IMR-90 (cell line): ENCODE measurements around the gene MON1A. TPM values are rescaled to one million over a fixed set of nuclear protein-coding genes. Genes with fewer than 3 reads are reported as not detected.
"Not testable (repeated sequence)": the region's sequence is repeated elsewhere in the genome, so short reads cannot be mapped to it uniquely, and the experiment has no call there.

Source experiments
- ATAC-seq: fragments of 200-7000 bp; cut with Tn5 transposase; 2 replicates; pipeline ENCODE4 v1.9.1; 2020; ENCODE audit warnings: low read depth, mild to moderate bottlenecking, moderate library complexity
- BruUV-seq: library from RNA; stranded (reverse); fragments of 400-500 nt; replicated peaks from 2 replicates; lab custom pipeline; 2021; lab: Mats Ljungman, UMichigan
- CTCF ChIA-PET: fragments of 300-600 bp; formaldehyde crosslinking; extraction: SDS; loops from one replicate; lab custom pipeline; 2021; ENCODE audit warnings: antibody characterized with exemption; lab: Yijun Ruan, JAX
- POLR2A ChIA-PET: fragments of 300-600 bp; sonication (Branson Sonifier 250); formaldehyde crosslinking; loops from one replicate; lab custom pipeline; 2022; ENCODE audit warnings: antibody characterized with exemption; ENCODE audit not compliant: unreplicated experiment; lab: Charles Lee
- DNase-seq: peaks from one replicate; pipeline ENCODE4 v3.0.0; 2013
- H2AFZ ChIP-seq: replicated peaks from 2 replicates; pipeline ENCODE3; 2013; ENCODE audit warnings: low read length, mild to moderate bottlenecking; ENCODE audit not compliant: poor library complexity
- H2AK5ac ChIP-seq: 2 replicates; pipeline ENCODE4 v1.6.1; 2013; ENCODE audit warnings: low read depth, low read length, inconsistent platforms
- H2AK9ac ChIP-seq: replicated peaks from 2 replicates; pipeline ENCODE3; 2013; ENCODE audit warnings: mild to moderate bottlenecking, low read depth, low read length, moderate library complexity; ENCODE audit not compliant: poor library complexity
- H2BK120ac ChIP-seq: 2 replicates; pipeline ENCODE4 v1.6.1; 2013; ENCODE audit warnings: low read depth, low read length, inconsistent platforms
- H2BK15ac ChIP-seq: 3 replicates; pipeline ENCODE4 v1.6.1; 2013; ENCODE audit warnings: low read depth, low read length, inconsistent platforms
- H2BK20ac ChIP-seq: 2 replicates; pipeline ENCODE4 v1.6.1; 2013; ENCODE audit warnings: low read depth, mild to moderate bottlenecking, inconsistent platforms, low read length, moderate library complexity
- H2BK5ac ChIP-seq: 2 replicates; pipeline ENCODE4 v1.6.1; 2013; ENCODE audit warnings: mild to moderate bottlenecking, low read depth, low read length, inconsistent platforms; ENCODE audit not compliant: poor library complexity, severe bottlenecking
- H3K14ac ChIP-seq: replicated peaks from 2 replicates; pipeline ENCODE4 v1.6.1; 2013; ENCODE audit warnings: low read depth, low read length, inconsistent platforms
- H3K18ac ChIP-seq: 2 replicates; pipeline ENCODE4 v1.6.1; 2013; ENCODE audit warnings: low read depth, low read length, control low read depth
- H3K23ac ChIP-seq: 2 replicates; pipeline ENCODE4 v1.6.1; 2013; ENCODE audit warnings: low read depth, low read length, inconsistent platforms
- H3K27ac ChIP-seq: 2 replicates; pipeline ENCODE4 v1.5.1; 2013; ENCODE audit warnings: mild to moderate bottlenecking, control low read depth, low read length; ENCODE audit not compliant: insufficient read depth
- H3K27me3 ChIP-seq: 2 replicates; pipeline ENCODE4 v1.6.1; 2013; ENCODE audit warnings: low read length; ENCODE audit not compliant: control insufficient read depth, insufficient read depth
- H3K36me3 ChIP-seq: 2 replicates; pipeline ENCODE4 v1.6.1; 2013; ENCODE audit warnings: low read length, mixed read lengths; ENCODE audit not compliant: control insufficient read depth, insufficient read depth
- H3K4ac ChIP-seq: 2 replicates; pipeline ENCODE4 v1.6.1; 2013; ENCODE audit warnings: low read depth, low read length, inconsistent platforms
- H3K4me1 ChIP-seq: 2 replicates; pipeline ENCODE4 v1.6.1; 2013; ENCODE audit warnings: low read length, mixed read lengths; ENCODE audit not compliant: control insufficient read depth, insufficient read depth
- H3K4me2 ChIP-seq: 2 replicates; pipeline ENCODE4 v1.6.1; 2013; ENCODE audit warnings: low read depth, mild to moderate bottlenecking, control low read depth, low read length, moderate library complexity
- H3K4me3 ChIP-seq: 2 replicates; pipeline ENCODE4 v1.5.1; 2013; ENCODE audit warnings: low read depth, mild to moderate bottlenecking, control low read depth, low read length, moderate library complexity; ENCODE audit not compliant: insufficient read depth
- H3K56ac ChIP-seq: 2 replicates; pipeline ENCODE4 v1.6.1; 2013; ENCODE audit warnings: low read length, inconsistent platforms; ENCODE audit not compliant: insufficient read depth; ENCODE audit errors: extremely low read depth
- H3K79me1 ChIP-seq, 2 experiments: 2 replicates each; pipeline ENCODE4 v1.6.1; 2013; ENCODE audit warnings: low read length in 2 of 2, inconsistent platforms in 1 of 2, low read depth in 1 of 2
- H3K9ac ChIP-seq: 2 replicates; pipeline ENCODE4 v1.6.1; 2013; ENCODE audit warnings: low read depth, low read length, control low read depth
- H3K9me1 ChIP-seq: 2 replicates; pipeline ENCODE4 v1.6.1; 2013; ENCODE audit warnings: low read length, inconsistent platforms; ENCODE audit not compliant: insufficient read depth
- H3K9me3 ChIP-seq: 2 replicates; pipeline ENCODE4 v1.6.1; 2013; ENCODE audit warnings: low read length; ENCODE audit not compliant: control insufficient read depth, insufficient read depth
- H4K20me1 ChIP-seq: 2 replicates; pipeline ENCODE4 v1.6.1; 2013; ENCODE audit warnings: low read length, inconsistent platforms; ENCODE audit not compliant: insufficient read depth
- H4K5ac ChIP-seq: 2 replicates; pipeline ENCODE4 v1.6.1; 2013; ENCODE audit warnings: mild to moderate bottlenecking, low read depth, low read length, control low read depth
- H4K8ac ChIP-seq, 2 experiments: 2 replicates each; pipeline ENCODE4 v1.6.1; 2013; ENCODE audit warnings: low read depth in 2 of 2, low read length in 2 of 2, control low read depth in 1 of 2, inconsistent platforms in 1 of 2
- H4K91ac ChIP-seq: 2 replicates; pipeline ENCODE4 v1.6.1; 2013; ENCODE audit warnings: low read depth, low read length, inconsistent platforms; ENCODE audit not compliant: insufficient read depth
- FOS ChIP-seq: fragments of 150-350 bp; IDR thresholded peaks from 2 replicates; pipeline ENCODE4 v1.6.1; 2016; ENCODE audit warnings: low read depth, low read length
- WGBS, 2 experiments: methylation state at CpG; one replicate each; pipeline versions ENCODE4 v1.1.5 to v1.1.7; 2013; ENCODE audit warnings: missing lambda C conversion rate in 2 of 2; ENCODE audit not compliant: insufficient read length in 1 of 2; ENCODE audit errors: extremely low coverage in 2 of 2; 5-methylcytosine and 5-hydroxymethylcytosine counted together
- dilution Hi-C: fragments of 300-500 bp; cut with HindIII; formaldehyde crosslinking; loops from one replicate; pipeline ENCODE4 v1.14.3; 2018; ENCODE audit warnings: low sequenced_read_pairs; ENCODE audit not compliant: unreplicated experiment
- in situ Hi-C: fragments of 300-500 bp; cut with MboI; formaldehyde crosslinking; loops from 3 replicates; pipeline ENCODE4 v1.14.3; 2019; ENCODE audit warnings: low sequenced_read_pairs, inconsistent platforms, mixed read lengths
- intact Hi-C: fragments of 100-400 bp; cut with micrococcal nuclease; formaldehyde crosslinking; loops from 2 replicates; pipeline ENCODE4 v1.10.0; 2022
- polyA plus RNA-seq, 3 experiments: library from polyadenylated mRNA; depleted of rRNA; stranded (reverse); fragments of >200 nt; gene quantifications; 2 replicates each; pipeline ENCODE4 v1.2.3, GENCODE V29; 2012; ENCODE audit warnings: low replicate concordance in 1 of 3
- total RNA-seq: library from RNA; depleted of rRNA; stranded (reverse); fragments of >200 nt; gene quantifications from 2 replicates; pipeline ENCODE4 v1.2.3, GENCODE V29; 2012
- TF ChIP-seq, protein P1 (sequence below): fragments of 150-350 bp; IDR thresholded peaks from 2 replicates; pipeline ENCODE4 v1.6.1; 2016; ENCODE audit warnings: low read depth, mild to moderate bottlenecking, low read length, moderate library complexity, borderline replicate concordance

Gene MON1A
- total and polyA plus RNA-seq, 2 of the 4 experiments (the other 2 are of a cell fraction): 8.2 to 13.5 TPM

DNA sequence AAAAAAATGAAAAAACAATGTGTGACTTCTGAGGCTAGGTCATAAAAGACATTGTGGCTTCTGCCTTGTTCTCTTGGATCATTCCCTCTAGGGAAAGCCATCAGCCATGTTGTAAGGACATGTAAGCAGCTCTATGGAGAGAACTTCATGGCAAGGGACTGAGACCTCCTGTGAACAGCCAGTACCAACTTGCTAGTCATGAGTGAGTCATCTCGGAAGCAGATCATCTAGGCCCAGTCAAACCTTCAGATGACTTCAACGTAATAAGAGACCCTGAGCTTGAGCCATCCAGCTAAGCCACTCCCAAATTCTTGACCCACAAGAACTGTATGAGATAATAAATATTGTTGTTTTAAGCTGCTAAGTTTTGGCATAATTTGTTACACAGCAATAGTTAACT lies 4.9 kb downstream of the MON1A start:
- Histone ChIP-seq H4K20me1 (no peaks in the 10 kb centered on the region), H4K91ac (no peak overlapping the region), H2BK20ac (no peak overlapping the region), H3K4ac (no peak overlapping the region), H2BK120ac (0 out of 2 replicates have a peak overlapping the region, but pooled peaks have one; percentile 4), H3K4me2 (no peak overlapping the region), H2AFZ (no peak overlapping the region), H3K27me3 (no peaks in the 10 kb centered on the region), H3K79me1 (peaks cover 16 to 36% of the 10 kb centered on the region in 2 experiments), H2AK5ac (no peak overlapping the region), H3K56ac (no peak overlapping the region), H2AK9ac (no peak overlapping the region), H3K36me3 (no peaks in the 10 kb centered on the region), H3K4me3 (no peak overlapping the region), H2BK5ac (peak overlapping the region; percentile 49), H3K23ac (no peak overlapping the region), H3K14ac (no peak overlapping the region; the same call in 1 of the 2 replicates), H4K8ac (peak overlapping the region in 1 of 2 experiments; percentile 45; a peak in 1 of 4 replicates), H3K18ac (no peak overlapping the region), H3K4me1 (peaks cover 8% of the 10 kb centered on the region), H3K27ac (no peak overlapping the region), H3K9me3 (no peaks in the 10 kb centered on the region), H3K9ac (no peak overlapping the region), H4K5ac (no peak overlapping the region), H2BK15ac (no peak overlapping the region; the same call in 2 of the 3 replicates), H3K9me1 (peaks cover 5% of the 10 kb centered on the region; the same call in 1 of the 2 replicates)
- TF ChIP-seq, protein P1, sequence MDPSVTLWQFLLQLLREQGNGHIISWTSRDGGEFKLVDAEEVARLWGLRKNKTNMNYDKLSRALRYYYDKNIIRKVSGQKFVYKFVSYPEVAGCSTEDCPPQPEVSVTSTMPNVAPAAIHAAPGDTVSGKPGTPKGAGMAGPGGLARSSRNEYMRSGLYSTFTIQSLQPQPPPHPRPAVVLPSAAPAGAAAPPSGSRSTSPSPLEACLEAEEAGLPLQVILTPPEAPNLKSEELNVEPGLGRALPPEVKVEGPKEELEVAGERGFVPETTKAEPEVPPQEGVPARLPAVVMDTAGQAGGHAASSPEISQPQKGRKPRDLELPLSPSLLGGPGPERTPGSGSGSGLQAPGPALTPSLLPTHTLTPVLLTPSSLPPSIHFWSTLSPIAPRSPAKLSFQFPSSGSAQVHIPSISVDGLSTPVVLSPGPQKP: no peak
- peak; percentile 63 for TF ChIP-seq FOS
- ChIA-PET CTCF (interaction anchor here (1.3 kb wide), 1 partner anchor 18 kb away, joined by 3 read pairs; no protein-coding TSS in a partner anchor), POLR2A (no interaction called here)
- in situ Hi-C loops (no loop called here), intact Hi-C loops (no loop called here), dilution Hi-C loops (no loop called here)
- ATAC-seq: peak; percentile 46
- DNase-seq: peak; percentile 91
- no CpG with 5 or more reads among the region's 2 CpGs for WGBS, 2 experiments
- no TSS peak for BruUV-seq

DNA sequence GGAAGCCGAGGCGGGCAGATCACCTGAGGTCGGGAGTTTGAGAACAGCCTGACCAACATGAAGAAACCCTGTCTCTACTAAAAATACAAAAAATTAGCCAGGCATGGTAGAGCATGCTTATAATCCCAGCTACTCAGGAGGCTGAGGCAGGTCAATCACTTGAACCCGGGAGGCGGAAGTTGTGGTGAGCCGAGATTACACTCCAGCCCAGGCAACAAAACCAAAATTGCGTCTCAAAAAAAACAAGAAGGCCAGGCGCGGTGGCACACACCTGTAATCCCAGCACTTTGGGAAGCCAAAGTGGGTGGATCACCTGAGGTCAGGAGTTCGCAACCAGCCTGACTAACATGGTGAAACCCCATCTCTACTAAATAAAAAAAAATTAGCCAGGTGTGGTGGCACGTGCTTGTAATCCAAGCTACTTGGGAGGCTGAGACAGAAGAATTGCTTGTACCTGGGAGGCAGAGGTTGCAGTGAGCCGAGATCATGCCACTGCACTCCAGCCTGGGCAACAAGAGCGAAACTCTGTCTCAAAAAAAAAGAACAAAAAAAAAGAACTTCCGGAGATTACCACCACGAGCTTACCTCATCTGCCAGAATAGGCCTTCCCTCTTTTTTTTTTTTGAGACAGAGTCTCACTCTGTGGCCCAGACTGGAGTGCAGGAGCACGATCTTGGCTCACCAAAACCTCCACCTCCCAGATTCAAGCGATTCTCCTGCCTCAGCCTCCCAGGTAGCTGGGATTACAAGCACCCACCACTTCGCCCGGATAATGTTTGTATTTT lies 11.6 kb downstream of the MON1A start:
- H2AK9ac ChIP-seq, H3K56ac ChIP-seq, in situ Hi-C loops, H3K4me2 ChIP-seq, H3K36me3 ChIP-seq, H3K4me3 ChIP-seq, H3K9ac ChIP-seq, CTCF ChIA-PET, H2AK5ac ChIP-seq, DNase-seq, H3K4me1 ChIP-seq, BruUV-seq, H4K91ac ChIP-seq, POLR2A ChIA-PET, H3K14ac ChIP-seq, H4K20me1 ChIP-seq, H2BK5ac ChIP-seq, H3K18ac ChIP-seq, H3K27ac ChIP-seq, H4K8ac ChIP-seq, dilution Hi-C loops, ATAC-seq, H3K79me1 ChIP-seq, H2BK20ac ChIP-seq, H3K23ac ChIP-seq, H2AFZ ChIP-seq, intact Hi-C loops, H3K9me1 ChIP-seq, H3K4ac ChIP-seq, H3K9me3 ChIP-seq, H2BK120ac ChIP-seq, H4K5ac ChIP-seq, H2BK15ac ChIP-seq, H3K27me3 ChIP-seq: not testable (repeated sequence)
- 93% methylated on average over 3 of the region's 19 CpGs; no CpG with 5 or more reads in 1 of the 2 experiments for WGBS, 2 experiments
